Fibroblast of gingiva (primary cell): ENCODE data around the gene MPRIP.
A peak's percentile ranks its signal among the peaks of the same experiment; 100 is the strongest.

Source experiments
- DNase-seq: peaks from one replicate; pipeline ENCODE4 v3.0.0-alpha.2; 2011; ENCODE audit warnings: low read depth

The MPRIP gene

GRCh38 chr17:17066021-17066420 lies 23.8 kb downstream of the MPRIP start:
- DNase-seq: no peak

- no peak for DNase-seq
Measured at GRCh38 chr17:17067257-17067656, 25.0 kb downstream of the MPRIP start.

GRCh38 chr17:17069849-17070248 lies 27.6 kb downstream of the MPRIP start:
- DNase-seq: no peak

- DNase-seq: no peak
Measured at GRCh38 chr17:17070931-17071330, 28.7 kb downstream of the MPRIP start.

GRCh38 chr17:17071531-17072360 lies 29.5 kb downstream of the MPRIP start:
- no peak for DNase-seq

- DNase-seq: no peak
Measured at GRCh38 chr17:17072546-17072945, 30.3 kb downstream of the MPRIP start.

- DNase-seq: no peak
Measured at GRCh38 chr17:17073030-17073564, 30.8 kb downstream of the MPRIP start.

- no peak for DNase-seq
Measured at GRCh38 chr17:17073581-17074403, 31.5 kb downstream of the MPRIP start.

GRCh38 chr17:17075125-17075781 lies 33.0 kb downstream of the MPRIP start:
- DNase-seq: peak; percentile 68

- DNase-seq: no peak
Measured at GRCh38 chr17:17076066-17076465, 33.8 kb downstream of the MPRIP start.

- no peak for DNase-seq
Measured at GRCh38 chr17:17077101-17077500, 34.8 kb downstream of the MPRIP start.

- DNase-seq: no peak
Measured at GRCh38 chr17:17077861-17078732, 35.8 kb downstream of the MPRIP start.

- DNase-seq: no peak
Measured at GRCh38 chr17:17078832-17079231, 36.6 kb downstream of the MPRIP start.

- DNase-seq: no peak
Measured at GRCh38 chr17:17079336-17079735, 37.1 kb downstream of the MPRIP start.

- peak; percentile 10 for DNase-seq
Measured at GRCh38 chr17:17079761-17080160, 37.5 kb downstream of the MPRIP start.

GRCh38 chr17:17080181-17080631 lies 37.9 kb downstream of the MPRIP start:
- no peak for DNase-seq

- DNase-seq: no peak
Measured at GRCh38 chr17:17080781-17081180, 38.5 kb downstream of the MPRIP start.

GRCh38 chr17:17081304-17081940 lies 39.2 kb downstream of the MPRIP start:
- DNase-seq: no peak

GRCh38 chr17:17082878-17083277 lies 40.6 kb downstream of the MPRIP start:
- DNase-seq: no peak

- DNase-seq: no peak
Measured at GRCh38 chr17:17084317-17084835, 42.1 kb downstream of the MPRIP start.

- no peak for DNase-seq
Measured at GRCh38 chr17:17084941-17085340, 42.7 kb downstream of the MPRIP start.
